Heart right ventricle (tissue), 16 donors: ENCODE results near the gene HDAC9. TPM values are rescaled to one million over a fixed set of nuclear protein-coding genes. Genes with fewer than 3 reads are reported as not detected.

Experiments used
- ATAC-seq, 8 donors: fragments of 200-7000 bp; cut with Tn5 transposase; one replicate each; pipeline ENCODE4 v1.9.1; 2020; ENCODE audit warnings: mild to moderate bottlenecking in 8 of 8, moderate library complexity in 8 of 8, moderate number of reproducible peaks in 1 of 8
- DNase-seq, 2 donors: peaks; one replicate each; pipeline ENCODE4 v3.0.0-alpha.2; 2020
- H3K27ac ChIP-seq, 10 donors: fragments of 200-600 bp; sonication (generic) in 2 of 10; one replicate each; pipeline versions ENCODE4 v1.5.0 to v1.8.0; 2020 to 2022; ENCODE audit warnings: mild to moderate bottlenecking in 3 of 10
- H3K27me3 ChIP-seq, 7 donors: fragments of 200-600 bp; one replicate each; pipeline ENCODE4 v1.8.0; 2021 to 2022; ENCODE audit warnings: mild to moderate bottlenecking in 2 of 7
- H3K36me3 ChIP-seq, 9 donors: fragments of 200-600 bp; sonication (generic) in 1 of 9; one replicate each; pipeline versions ENCODE4 v1.5.0 to v1.8.0; 2020 to 2022; ENCODE audit warnings: mild to moderate bottlenecking in 2 of 9
- H3K4me1 ChIP-seq, 9 donors: fragments of 200-600 bp; sonication (generic) in 1 of 9; one replicate each; pipeline versions ENCODE4 v1.5.0 to v1.8.0; 2020 to 2022; ENCODE audit warnings: mild to moderate bottlenecking in 4 of 9
- H3K4me3 ChIP-seq, 10 donors: fragments of 200-600 bp; sonication (generic) in 2 of 10; one replicate each; pipeline versions ENCODE4 v1.5.0 to v1.8.0; 2020 to 2022; ENCODE audit warnings: mild to moderate bottlenecking in 7 of 10, moderate library complexity in 2 of 10
- H3K9me3 ChIP-seq, 11 donors: fragments of 200-600 bp in 10 of 11; sonication (generic) in 2 of 11; one replicate each; pipeline versions ENCODE4 v1.5.0 to v1.8.0; 2013 to 2022; ENCODE audit warnings: mild to moderate bottlenecking in 2 of 11, control low read depth in 1 of 11, moderate library complexity in 1 of 11
- WGBS, 2 donors: extraction: QIAGEN DNeasy Blood & Tissue Kit; methylation state at CpG; one replicate each; pipeline ENCODE4 v1.1.7; 2013; ENCODE audit warnings: inconsistent platforms in 1 of 2; 5-methylcytosine and 5-hydroxymethylcytosine counted together
- intact Hi-C, 10 donors: fragments of 100-400 bp; cut with DNase I; formaldehyde crosslinking; loops; one replicate each; pipeline versions ENCODE4 v1.11.1 to v1.14.2; 2022
- polyA plus RNA-seq, 2 donors: library from polyadenylated mRNA; stranded (reverse); fragments of 200-250 nt; gene quantifications; one replicate each; pipeline ENCODE4 v1.2.3, GENCODE V29; 2013
- total RNA-seq, 10 donors: library from RNA; stranded (reverse); fragmentation: NEBNext Ultra II Directional in 3 of 10; extraction: Animal tissue kit (Norgen Biotek cat#: 25700) in 3 of 10; gene quantifications; one replicate each; pipeline versions ENCODE4 v1.2.1 to v1.2.4, GENCODE V29; 2021 to 2023
- TF ChIP-seq, protein P1 (sequence below), 9 donors: fragments of 200-600 bp; sonication (generic) in 2 of 9; IDR thresholded peaks; one replicate each; pipeline versions ENCODE4 v1.5.0 to v1.8.0; 2021 to 2022; ENCODE audit warnings: antibody characterized with exemption in 9 of 9, mild to moderate bottlenecking in 5 of 9, moderate library complexity in 1 of 9
- donor health status: Arrhythmogenic right ventricular cardiomyopathy.
- donor health status: ischemic (EF 13 %, LVEDD 7.1; RV severe dilation, severe dysfunction).
- donor health status: healthy with polysubstance abuse.
- donor health status: DM: no; HTN: yes; CAD: no.
- donor health status: DM: no; HTN: no; CAD: no.
- donor health status: ischemic (EF 25% LVEDD 6.9; RV normal size, moderate dysfunction).
- donor health status: ischemic (EF 25% LVEDD 5.7; RV mildly dilated, moderate dysfunction).
- donor health status: healthy.
- donor health status: DM: yes; HTN: yes; CAD: no.
- donor health status: Ischemic cardiomyopathy.
- donor health status: ischemic (EF 35%, LVEDD 5.7; RV mildly dilated, moderate dysfunction).
- donor health status: nonischemic (EF 11% LVEDD 7.7; RV severe dilation, severe dysfunction).
- donor health status: DM: yes; HTN: yes; CAD: no.
- donor health status: PGD.
- donor health status: ischemic (EF 29% LVEDD 5.4; RV normal size, mild dysfunction).
- donor health status: nonischemic (EF 23%, LVEDD 6.1; RV moderate dilation, normal function).

The HDAC9 gene
- total and polyA plus RNA-seq, 12 donors, result 1.9 to 66.1 (median 38.6) TPM

DNA sequence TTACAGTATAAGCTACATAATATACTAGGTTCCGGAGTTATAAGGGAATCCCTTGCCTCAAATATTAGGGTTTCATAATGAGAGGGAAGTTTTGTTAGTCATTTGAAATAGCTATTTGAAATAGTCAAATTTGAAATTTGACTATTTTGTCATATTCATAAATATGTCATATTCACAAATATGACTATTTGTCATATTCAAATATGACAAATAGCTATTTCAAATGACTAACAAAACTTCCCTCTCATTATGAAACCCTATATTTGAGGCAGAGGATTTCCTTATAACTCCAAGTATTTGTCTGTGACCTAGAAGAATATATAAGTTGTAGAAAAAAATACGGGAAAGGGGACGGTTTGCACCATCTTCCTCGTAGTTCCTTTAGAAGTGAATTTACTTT lies 76.6 kb downstream of the HDAC9 start:
- ATAC-seq (no peak), DNase-seq (no peak)
- Histone ChIP-seq H3K9me3 (no peaks in the 10 kb centered on the region), H3K27me3 (no peaks in the 10 kb centered on the region), H3K4me3 (no peak overlapping the region), H3K4me1 (peaks cover 0 to 28% (median 16%) of the 10 kb centered on the region in 9 donors), H3K36me3 (peaks cover 0 to 6% (median 0%) of the 10 kb centered on the region in 9 donors), H3K27ac (no peak overlapping the region)
- TF ChIP-seq, protein P1, sequence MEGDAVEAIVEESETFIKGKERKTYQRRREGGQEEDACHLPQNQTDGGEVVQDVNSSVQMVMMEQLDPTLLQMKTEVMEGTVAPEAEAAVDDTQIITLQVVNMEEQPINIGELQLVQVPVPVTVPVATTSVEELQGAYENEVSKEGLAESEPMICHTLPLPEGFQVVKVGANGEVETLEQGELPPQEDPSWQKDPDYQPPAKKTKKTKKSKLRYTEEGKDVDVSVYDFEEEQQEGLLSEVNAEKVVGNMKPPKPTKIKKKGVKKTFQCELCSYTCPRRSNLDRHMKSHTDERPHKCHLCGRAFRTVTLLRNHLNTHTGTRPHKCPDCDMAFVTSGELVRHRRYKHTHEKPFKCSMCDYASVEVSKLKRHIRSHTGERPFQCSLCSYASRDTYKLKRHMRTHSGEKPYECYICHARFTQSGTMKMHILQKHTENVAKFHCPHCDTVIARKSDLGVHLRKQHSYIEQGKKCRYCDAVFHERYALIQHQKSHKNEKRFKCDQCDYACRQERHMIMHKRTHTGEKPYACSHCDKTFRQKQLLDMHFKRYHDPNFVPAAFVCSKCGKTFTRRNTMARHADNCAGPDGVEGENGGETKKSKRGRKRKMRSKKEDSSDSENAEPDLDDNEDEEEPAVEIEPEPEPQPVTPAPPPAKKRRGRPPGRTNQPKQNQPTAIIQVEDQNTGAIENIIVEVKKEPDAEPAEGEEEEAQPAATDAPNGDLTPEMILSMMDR (IDR thresholded peaks at IDR 0.05), result no peak
- intact Hi-C loops, result loop anchor here in 9 of 10 donors (2.0 to 10.0 kb wide), 5 partner anchors 75 to 815 kb away; partner anchors contain the start of gene HDAC9 (in 3 of the 9)
- 86 to 89% methylated on average over 4 of the region's 4 CpGs for WGBS, 2 donors

DNA sequence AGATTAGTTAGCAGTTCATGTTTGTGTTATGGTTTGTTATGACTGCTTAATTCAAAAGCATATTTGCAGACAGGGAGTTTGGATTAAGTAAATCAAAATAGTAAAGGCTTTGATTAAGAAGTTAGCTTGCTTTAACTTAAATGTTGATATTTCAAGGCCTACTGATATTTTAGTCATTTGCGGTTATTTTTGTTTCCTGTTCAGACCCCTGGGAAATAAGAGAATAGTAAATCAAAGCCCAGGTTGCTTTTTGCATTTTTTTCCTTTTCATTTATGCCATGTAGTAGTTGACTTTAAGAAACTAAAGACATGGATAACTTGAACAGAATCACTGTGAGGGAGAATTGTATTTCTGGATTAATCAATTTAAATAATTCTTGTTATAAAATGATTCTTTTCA lies 77.3 kb downstream of the HDAC9 start:
- Histone ChIP-seq H3K27me3 (no peaks in the 10 kb centered on the region), H3K4me3 (no peak overlapping the region), H3K27ac (peak overlapping the region in 2 of 10 donors; percentile 24 to 32), H3K4me1 (peaks cover 0 to 28% (median 16%) of the 10 kb centered on the region in 9 donors), H3K36me3 (peaks cover 0 to 6% (median 0%) of the 10 kb centered on the region in 9 donors), H3K9me3 (no peaks in the 10 kb centered on the region)
- WGBS, 2 donors, result 68 to 78% methylated on average over 1 of the region's 1 CpG
- TF ChIP-seq, protein P1 (IDR thresholded peaks at IDR 0.05), result no peak
- intact Hi-C loops, result loop anchor here in 9 of 10 donors (2.0 to 10.0 kb wide), 5 partner anchors 76 to 816 kb away; partner anchors contain the start of gene HDAC9 (in 3 of the 9)
- ATAC-seq (no peak), DNase-seq (no peak)

DNA sequence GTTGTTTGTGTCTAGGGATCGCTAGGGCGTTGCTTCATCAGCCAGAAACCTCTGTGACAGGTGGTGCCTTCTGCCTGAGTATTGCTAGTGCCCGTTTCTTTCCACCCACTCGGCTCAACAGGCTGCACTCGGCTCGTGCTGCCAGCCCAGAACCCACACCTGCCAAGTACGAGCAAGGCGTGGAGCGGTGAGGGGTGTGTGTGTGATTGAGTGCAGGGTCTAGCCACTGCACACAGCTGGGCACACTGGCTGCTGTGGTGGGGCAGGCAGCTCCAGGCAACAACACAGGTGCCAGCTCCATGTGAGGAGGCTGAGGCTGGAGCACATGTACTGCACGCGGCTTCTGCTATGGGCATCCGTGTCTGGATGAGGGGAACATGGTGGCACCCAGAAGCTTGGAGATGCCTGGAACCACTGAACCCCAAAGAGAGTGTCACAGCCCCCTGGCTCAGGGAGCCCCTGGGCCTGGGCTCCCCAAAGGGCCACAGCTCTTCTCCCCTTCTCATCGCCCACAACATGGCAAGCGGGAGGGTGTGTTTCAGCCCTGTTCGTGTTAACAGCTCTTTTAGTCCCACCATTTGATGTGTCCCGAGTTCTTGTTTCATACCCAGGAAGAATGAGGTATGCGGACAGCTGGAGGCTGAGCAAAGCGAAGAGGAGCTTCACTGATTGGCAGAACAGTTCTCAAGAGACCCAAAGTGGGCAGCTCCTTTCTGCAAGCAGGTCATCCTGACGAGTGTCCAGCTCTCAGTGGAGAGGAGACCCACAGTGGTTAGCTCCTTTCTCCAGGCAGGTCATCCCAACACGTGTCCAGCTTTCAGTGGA lies 78.1 kb downstream of the HDAC9 start:
- 75 to 78% methylated on average over 20 of the region's 20 CpGs for WGBS, 2 donors
- Histone ChIP-seq H3K36me3 (peaks cover 0 to 6% (median 0%) of the 10 kb centered on the region in 9 donors), H3K27me3 (no peaks in the 10 kb centered on the region), H3K27ac (peak overlapping the region in 2 of 10 donors; percentile 24 to 32), H3K4me3 (no peak overlapping the region), H3K9me3 (no peaks in the 10 kb centered on the region), H3K4me1 (peaks cover 0 to 28% (median 16%) of the 10 kb centered on the region in 9 donors)
- ATAC-seq, result peak; percentile 58 to 87 (median 72)
- TF ChIP-seq, protein P1 (IDR thresholded peaks at IDR 0.05), result no peak
- intact Hi-C loops, result loop anchor here in 9 of 10 donors (2.0 to 10.0 kb wide), 5 partner anchors 76 to 816 kb away; partner anchors contain the start of gene HDAC9 (in 3 of the 9)
- DNase-seq, result peak; percentile 21 to 36

DNA sequence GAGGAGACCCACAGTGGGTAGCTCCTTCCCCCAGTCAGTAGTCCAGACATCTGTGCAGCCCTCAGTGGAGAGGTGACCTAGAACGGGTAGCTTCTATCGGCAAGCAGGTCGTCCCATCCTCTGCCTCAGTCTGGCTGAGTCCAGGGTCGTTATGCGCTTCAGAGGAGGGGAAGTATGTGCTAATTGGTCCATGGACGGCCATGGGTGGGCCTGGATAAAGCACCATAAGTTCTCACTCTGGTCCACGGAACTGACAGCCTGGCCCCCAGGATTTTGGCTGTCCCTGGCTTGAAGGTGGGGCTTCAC lies 78.6 kb downstream of the HDAC9 start:
- DNase-seq, result no peak
- peaks cover 0 to 6% (median 0%) of the 10 kb centered on the region in 9 donors for H3K36me3 ChIP-seq
- peak in 3 of 8 donors; percentile 8 to 57 (median 16) for ATAC-seq
- no peaks in the 10 kb centered on the region for H3K9me3 ChIP-seq
- H3K27me3 ChIP-seq, result no peaks in the 10 kb centered on the region
- no peak overlapping the region for H3K27ac ChIP-seq
- peaks cover 0 to 28% (median 16%) of the 10 kb centered on the region in 9 donors for H3K4me1 ChIP-seq
- intact Hi-C loops, result loop anchor here in 8 of 10 donors (5.0 to 10.0 kb wide), 4 partner anchors 77 to 817 kb away; partner anchors contain the start of gene HDAC9 (in 3 of the 8)
- no peak overlapping the region for H3K4me3 ChIP-seq
- TF ChIP-seq, protein P1 (IDR thresholded peaks at IDR 0.05), result no peak
- 94 to 98% methylated on average over 7 of the region's 7 CpGs for WGBS, 2 donors
